Duodenal mucosa (tissue), 2 donors: ENCODE measurements around the gene CAMTA1.

ENCODE experiments used
- H3K27ac ChIP-seq: one replicate; pipeline ENCODE4 v1.7.0; 2013; ENCODE audit warnings: low read depth, low read length
- H3K27me3 ChIP-seq, 2 donors: one replicate each; pipeline ENCODE4 v1.7.0; 2013; ENCODE audit warnings: low read length in 2 of 2, control low read depth in 1 of 2; ENCODE audit not compliant: insufficient read depth in 2 of 2, control insufficient read depth in 1 of 2
- H3K36me3 ChIP-seq, 2 donors: one replicate each; pipeline ENCODE4 v1.7.0; 2013; ENCODE audit warnings: low read length in 2 of 2, control low read depth in 1 of 2; ENCODE audit not compliant: insufficient read depth in 2 of 2, control insufficient read depth in 1 of 2
- H3K4me1 ChIP-seq, 2 donors: one replicate each; pipeline ENCODE4 v1.7.0; 2013; ENCODE audit warnings: low read length in 2 of 2, control low read depth in 1 of 2; ENCODE audit not compliant: insufficient read depth in 2 of 2, control insufficient read depth in 1 of 2
- H3K4me3 ChIP-seq, 2 donors: one replicate each; pipeline ENCODE4 v1.7.0; 2013; ENCODE audit warnings: low read length in 2 of 2, low read depth in 1 of 2
- H3K9ac ChIP-seq, 2 donors: one replicate each; pipeline ENCODE4 v1.7.0; 2013; ENCODE audit warnings: low read length in 2 of 2, low read depth in 1 of 2
- H3K9me3 ChIP-seq, 2 donors: one replicate each; pipeline ENCODE4 v1.7.0; 2013; ENCODE audit warnings: low read length in 2 of 2, control low read depth in 1 of 2; ENCODE audit not compliant: control insufficient read depth in 1 of 2

CAMTA1 gene

DNA sequence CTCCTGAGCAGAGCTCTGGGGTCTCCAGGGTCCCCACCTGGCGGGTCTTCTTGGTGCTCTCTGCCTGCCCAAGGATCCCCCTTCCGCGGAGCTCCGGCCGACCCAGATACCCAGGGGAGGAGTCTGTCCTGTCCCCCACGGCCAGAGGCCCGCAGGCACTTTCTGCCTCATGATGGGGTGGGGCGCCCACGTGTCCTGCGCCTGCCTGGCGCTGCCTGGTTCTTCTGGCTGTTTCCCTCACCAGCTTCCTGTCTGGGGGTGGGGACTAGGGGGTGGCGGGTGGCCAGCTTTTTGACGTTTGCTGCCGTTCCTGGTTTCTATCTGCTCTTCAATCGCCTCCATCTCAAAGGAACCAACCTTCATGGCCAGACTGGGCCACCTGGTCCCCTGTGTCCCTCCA is 672.6 kb downstream of the CAMTA1 start:
- H3K4me1 ChIP-seq, result no peaks in the 10 kb centered on the region
- no peaks in the 10 kb centered on the region for H3K36me3 ChIP-seq
- no peaks in the 10 kb centered on the region for H3K27me3 ChIP-seq
- H3K9ac ChIP-seq, result no peak overlapping the region
- H3K9me3 ChIP-seq, result no peaks in the 10 kb centered on the region
- H3K4me3 ChIP-seq, result no peak overlapping the region
- H3K27ac ChIP-seq, result no peak overlapping the region

DNA sequence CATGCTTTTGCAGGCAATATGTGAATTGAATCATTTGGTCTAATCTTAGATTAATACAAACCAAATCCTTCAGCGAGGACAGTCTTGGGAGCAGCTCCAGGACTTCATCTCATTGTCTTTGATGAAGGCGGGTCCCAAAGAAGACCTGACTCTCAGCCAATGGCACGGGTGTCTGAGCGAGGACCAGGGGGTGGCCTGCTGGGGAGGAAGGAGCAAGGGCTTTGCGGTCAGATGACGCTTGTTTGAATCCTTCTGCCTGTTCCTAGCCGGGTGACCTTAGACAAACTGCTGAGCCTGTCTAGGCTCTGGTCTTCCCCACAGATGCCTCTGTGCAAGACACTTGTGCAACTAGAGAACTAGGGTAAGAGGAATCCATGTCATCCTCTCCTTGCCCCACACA is 673.7 kb downstream of the CAMTA1 start:
- H3K9me3 ChIP-seq, result no peaks in the 10 kb centered on the region
- H3K27ac ChIP-seq, result no peak overlapping the region
- no peaks in the 10 kb centered on the region for H3K27me3 ChIP-seq
- H3K4me1 ChIP-seq, result no peaks in the 10 kb centered on the region
- no peaks in the 10 kb centered on the region for H3K36me3 ChIP-seq
- H3K4me3 ChIP-seq, result no peak overlapping the region
- H3K9ac ChIP-seq, result no peak overlapping the region

DNA sequence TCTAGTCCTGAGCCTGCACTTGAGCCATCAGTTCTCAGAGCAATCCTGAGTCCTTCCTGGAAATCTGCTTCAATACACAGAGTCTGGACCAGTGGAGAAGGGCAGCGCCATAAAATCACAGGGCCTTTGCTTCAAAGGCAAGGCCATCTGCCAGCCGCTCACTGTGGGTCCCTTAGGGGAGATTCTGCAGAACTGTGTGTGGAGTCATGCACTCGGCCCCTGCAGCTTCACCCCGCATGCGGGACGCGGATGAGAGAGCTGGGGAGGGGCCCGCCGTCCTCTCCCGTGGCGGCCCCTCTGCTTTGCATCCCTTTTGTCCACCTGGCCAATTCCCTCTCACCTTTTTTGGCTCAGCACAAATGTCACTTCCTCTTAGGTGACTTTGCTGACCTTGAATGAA is 674.7 kb downstream of the CAMTA1 start:
- Histone ChIP-seq H3K4me3 (no peak overlapping the region), H3K27ac (no peak overlapping the region), H3K36me3 (no peaks in the 10 kb centered on the region), H3K9me3 (no peaks in the 10 kb centered on the region), H3K9ac (no peak overlapping the region), H3K27me3 (no peaks in the 10 kb centered on the region), H3K4me1 (no peaks in the 10 kb centered on the region)

DNA sequence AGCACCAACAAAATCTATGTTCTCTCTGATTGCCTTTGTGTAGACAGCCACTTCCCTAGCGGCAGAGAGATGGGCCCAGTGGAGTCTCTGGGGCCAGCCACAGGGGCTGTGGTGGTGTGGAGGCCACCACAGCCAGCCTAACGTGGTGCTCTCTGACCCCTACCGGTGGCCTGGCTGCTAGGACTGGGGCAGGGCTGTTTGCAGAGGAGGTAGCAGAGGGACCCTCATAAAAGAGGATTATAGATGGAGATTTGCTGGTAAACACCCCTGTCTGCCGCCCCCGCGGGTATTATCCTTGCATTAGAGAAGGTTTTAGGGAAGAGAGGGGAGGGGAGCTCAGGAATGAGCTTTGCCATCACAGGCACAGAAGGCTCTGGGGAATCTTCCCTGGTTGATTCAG is 675.6 kb downstream of the CAMTA1 start:
- Histone ChIP-seq H3K9ac (no peak overlapping the region), H3K36me3 (no peaks in the 10 kb centered on the region), H3K27me3 (no peaks in the 10 kb centered on the region), H3K27ac (no peak overlapping the region), H3K4me1 (no peaks in the 10 kb centered on the region), H3K9me3 (no peaks in the 10 kb centered on the region), H3K4me3 (no peak overlapping the region)

DNA sequence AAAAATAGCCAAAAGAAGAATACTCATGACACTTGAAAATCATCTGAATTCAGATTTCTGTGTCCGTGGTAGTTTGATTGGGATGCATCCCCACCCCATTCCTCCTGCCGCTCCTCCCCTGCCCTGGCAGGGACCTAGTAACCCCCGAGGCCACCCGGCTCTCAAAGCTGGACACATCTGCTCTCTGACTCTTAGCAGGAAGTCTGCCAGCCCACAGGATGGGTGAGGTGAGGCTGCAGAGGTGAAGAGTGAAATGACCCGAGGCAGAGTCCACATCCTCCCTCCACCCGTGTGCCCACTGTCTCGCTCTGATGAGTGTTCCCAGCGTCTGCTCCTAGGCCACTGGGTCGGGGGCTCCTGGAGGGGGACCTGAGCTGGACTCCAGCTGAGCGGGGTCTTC is 677.4 kb downstream of the CAMTA1 start:
- Histone ChIP-seq H3K36me3 (no peaks in the 10 kb centered on the region), H3K4me1 (no peaks in the 10 kb centered on the region), H3K4me3 (no peak overlapping the region), H3K9ac (no peak overlapping the region), H3K27me3 (no peaks in the 10 kb centered on the region), H3K9me3 (no peaks in the 10 kb centered on the region), H3K27ac (no peak overlapping the region)

DNA sequence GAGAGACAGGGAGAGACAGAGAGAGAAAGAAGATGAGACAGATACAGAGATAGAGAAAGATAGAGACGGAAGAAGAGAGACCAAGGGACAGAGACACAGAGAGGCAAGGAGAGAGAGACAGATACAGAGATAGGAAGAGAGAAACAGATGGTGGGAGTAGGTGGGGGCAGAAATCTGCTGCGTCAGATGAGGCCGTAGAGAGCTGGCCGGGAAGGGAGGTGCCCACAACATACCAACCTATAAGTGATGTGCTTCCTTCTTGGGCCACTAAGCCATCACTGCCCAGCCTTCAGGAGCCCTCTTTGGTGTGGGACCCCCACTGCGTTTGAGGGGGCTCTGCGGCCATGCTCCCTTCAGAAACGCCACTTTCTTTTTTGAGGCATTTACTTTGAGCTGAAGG is 678.3 kb downstream of the CAMTA1 start:
- Histone ChIP-seq H3K27ac (no peak overlapping the region), H3K9me3 (no peaks in the 10 kb centered on the region), H3K9ac (no peak overlapping the region), H3K36me3 (no peaks in the 10 kb centered on the region), H3K27me3 (no peaks in the 10 kb centered on the region), H3K4me3 (no peak overlapping the region), H3K4me1 (no peaks in the 10 kb centered on the region)

DNA sequence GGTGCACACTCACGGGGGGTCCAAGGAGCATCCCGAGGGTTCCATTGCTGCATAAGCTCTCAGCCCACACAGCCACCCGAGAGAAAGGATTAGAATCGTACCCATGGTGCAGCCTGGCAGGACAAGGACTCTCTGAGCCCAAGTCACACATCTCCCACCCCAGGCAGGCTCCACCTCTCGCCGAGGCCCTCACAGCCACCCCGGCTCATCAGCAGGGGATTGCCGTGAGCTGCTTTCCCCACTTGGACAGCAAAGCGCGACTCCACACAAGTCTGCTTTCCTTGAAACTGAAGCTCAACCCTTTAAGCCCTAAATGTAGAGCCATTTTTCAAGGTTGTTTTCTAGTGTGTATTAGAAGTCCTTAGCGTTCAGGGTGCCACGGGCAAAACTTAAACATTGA is 679.5 kb downstream of the CAMTA1 start:
- Histone ChIP-seq H3K36me3 (no peaks in the 10 kb centered on the region), H3K27me3 (no peaks in the 10 kb centered on the region), H3K4me3 (no peak overlapping the region), H3K27ac (no peak overlapping the region), H3K4me1 (no peaks in the 10 kb centered on the region), H3K9me3 (no peaks in the 10 kb centered on the region), H3K9ac (no peak overlapping the region)

DNA sequence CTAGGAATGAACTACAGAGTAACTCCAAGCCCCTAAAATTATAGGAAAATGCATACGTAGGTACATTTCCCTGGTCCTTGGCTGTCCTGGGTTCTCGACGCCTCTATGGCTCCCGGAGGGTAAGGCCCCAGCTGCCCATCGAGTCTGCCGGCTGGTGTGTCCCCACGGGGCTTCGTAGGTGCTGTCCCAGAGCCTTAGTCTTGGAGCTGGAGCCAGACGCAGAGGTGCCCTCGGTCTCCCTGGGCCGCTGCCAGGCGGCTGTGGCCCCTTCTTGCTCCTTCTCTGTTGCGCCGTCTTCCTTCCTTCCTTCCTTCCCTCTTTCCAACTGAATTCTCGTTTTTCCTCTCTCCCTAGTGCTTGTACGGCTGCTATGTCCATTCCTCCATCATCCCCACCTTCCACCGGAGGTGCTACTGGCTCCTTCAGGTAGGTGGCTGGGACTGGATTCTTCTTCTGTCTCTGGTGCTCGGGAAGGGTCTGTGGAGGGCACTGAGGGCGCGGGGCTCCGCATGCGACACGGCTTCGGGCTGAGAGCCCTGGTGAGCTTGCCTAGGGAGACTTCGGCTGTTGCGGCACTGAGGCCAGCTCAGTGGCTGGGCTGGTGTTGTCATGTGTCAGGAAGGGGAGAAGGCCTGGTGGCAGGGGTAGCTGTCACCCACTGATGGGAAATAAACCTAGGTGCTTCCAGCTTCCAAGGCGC is 682.4 kb downstream of the CAMTA1 start:
- H3K9ac ChIP-seq, result no peak overlapping the region
- no peaks in the 10 kb centered on the region for H3K9me3 ChIP-seq
- no peaks in the 10 kb centered on the region for H3K36me3 ChIP-seq
- H3K27me3 ChIP-seq, result no peaks in the 10 kb centered on the region
- no peak overlapping the region for H3K27ac ChIP-seq
- no peak overlapping the region for H3K4me3 ChIP-seq
- H3K4me1 ChIP-seq, result peaks cover 7 to 12% of the 10 kb centered on the region in 2 donors

DNA sequence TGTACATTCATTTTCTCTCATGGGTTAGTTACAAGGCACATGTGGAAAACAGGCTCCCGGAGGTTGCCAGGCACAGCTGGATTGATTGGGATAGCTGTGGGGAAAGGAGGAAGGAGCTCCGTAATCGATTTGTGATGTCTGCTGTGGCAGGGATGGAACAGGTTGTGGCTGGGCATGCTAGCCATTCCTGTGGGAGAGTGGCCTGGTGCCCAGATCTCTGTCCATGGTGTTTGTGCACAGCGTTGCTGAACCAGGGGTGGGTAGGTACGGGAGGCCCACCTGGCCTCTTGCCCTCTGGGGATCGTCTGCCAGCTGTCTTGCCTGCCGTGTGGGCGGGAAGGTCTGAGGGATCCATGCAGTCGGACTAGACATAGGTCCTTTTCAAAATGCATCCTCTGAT is 683.0 kb downstream of the CAMTA1 start:
- H3K27ac ChIP-seq, result no peak overlapping the region
- no peaks in the 10 kb centered on the region for H3K36me3 ChIP-seq
- H3K4me1 ChIP-seq, result peaks cover 7 to 12% of the 10 kb centered on the region in 2 donors
- H3K9me3 ChIP-seq, result no peaks in the 10 kb centered on the region
- no peaks in the 10 kb centered on the region for H3K27me3 ChIP-seq
- H3K9ac ChIP-seq, result no peak overlapping the region
- H3K4me3 ChIP-seq, result no peak overlapping the region

DNA sequence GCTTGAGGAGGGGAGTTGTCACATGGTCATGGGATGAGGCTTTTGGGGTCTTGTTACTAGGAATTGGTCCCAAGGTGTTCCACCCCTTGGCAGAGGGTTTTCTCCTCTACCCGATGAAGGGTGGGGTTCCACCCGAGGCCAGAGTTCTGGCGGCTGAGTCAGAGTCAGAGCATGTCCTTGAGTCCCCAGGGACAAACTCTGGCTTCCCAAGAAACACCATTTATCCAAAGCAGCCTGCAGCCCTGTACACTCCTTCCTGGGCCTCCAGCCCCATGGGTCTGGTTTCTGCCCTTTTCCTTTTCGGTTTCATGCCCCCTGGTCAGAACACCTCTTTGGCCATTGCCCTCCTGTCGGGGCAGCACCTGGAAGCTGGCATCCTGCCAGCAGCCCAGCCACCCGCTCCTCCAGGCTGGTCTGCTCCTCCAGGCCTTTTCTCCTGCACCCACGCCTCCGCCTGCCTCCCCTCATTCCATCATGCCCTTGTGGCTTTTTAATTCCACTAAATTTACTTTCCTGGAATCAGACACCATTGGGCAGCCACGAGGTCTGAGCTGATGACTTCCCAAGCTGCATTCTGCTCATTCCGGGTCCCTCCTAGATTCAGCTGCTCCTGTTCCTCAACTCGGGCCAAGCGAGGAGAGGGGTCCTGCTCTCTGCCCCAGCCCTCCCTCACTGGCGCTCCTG is 684.1 kb downstream of the CAMTA1 start:
- H3K4me1 ChIP-seq, result peaks cover 7 to 12% of the 10 kb centered on the region in 2 donors

More for the DNA sequence above, 684.1 kb downstream of the CAMTA1 start:
- H3K36me3 ChIP-seq, result no peaks in the 10 kb centered on the region
- H3K9me3 ChIP-seq, result no peaks in the 10 kb centered on the region
- H3K27me3 ChIP-seq, result no peaks in the 10 kb centered on the region
- peak overlapping the region; percentile 10 for H3K27ac ChIP-seq
- no peak overlapping the region for H3K9ac ChIP-seq
- no peak overlapping the region for H3K4me3 ChIP-seq
